Kidney (tissue), 14 donors: Measurements from ENCODE around the gene VPS26C. TPM values are rescaled to one million over a fixed set of nuclear protein-coding genes. Genes with fewer than 3 reads are reported as not detected.

Experiments used
- DNase-seq, 5 donors: peaks; one replicate each; pipeline ENCODE4 v3.0.0-alpha.2; 2013 to 2020
- FAIRE-seq: peaks from 2 replicates; lab custom pipeline; 2012; peaks lifted over from hg19 to GRCh38; lab: Jason Lieb, UNC
- H3K27ac ChIP-seq, 2 donors: one replicate each; pipeline ENCODE4 v1.7.0; 2013; ENCODE audit warnings: low read depth in 2 of 2, low read length in 2 of 2, inconsistent platforms in 1 of 2
- H3K27me3 ChIP-seq: one replicate; pipeline ENCODE4 v1.7.1; 2013; ENCODE audit warnings: low read length, inconsistent platforms; ENCODE audit not compliant: control insufficient read depth, insufficient read depth
- H3K36me3 ChIP-seq, 3 donors: one replicate each; pipeline versions ENCODE4 v1.7.0 to v1.7.1; 2013; ENCODE audit warnings: low read length in 3 of 3, control low read depth in 1 of 3, inconsistent platforms in 1 of 3; ENCODE audit not compliant: insufficient read depth in 3 of 3, control insufficient read depth in 2 of 3
- H3K4me1 ChIP-seq, 3 donors: one replicate each; pipeline versions ENCODE4 v1.7.0 to v1.7.1; 2013; ENCODE audit warnings: low read length in 3 of 3, inconsistent platforms in 1 of 3, low read depth in 1 of 3; ENCODE audit not compliant: control insufficient read depth in 2 of 3, insufficient read depth in 2 of 3
- H3K4me3 ChIP-seq, 3 donors: one replicate each; pipeline versions ENCODE4 v1.7.0 to v1.8.1; 2013; ENCODE audit warnings: low read length in 3 of 3, control low read depth in 1 of 3, inconsistent platforms in 1 of 3
- H3K9ac ChIP-seq, 3 donors: one replicate each; pipeline versions ENCODE4 v1.7.0 to v1.7.1; 2013; ENCODE audit warnings: low read length in 3 of 3, control low read depth in 1 of 3, inconsistent platforms in 1 of 3
- H3K9me3 ChIP-seq, 3 donors: one replicate each; pipeline versions ENCODE4 v1.7.0 to v1.7.1; 2013; ENCODE audit warnings: low read length in 3 of 3, control low read depth in 1 of 3, inconsistent platforms in 1 of 3; ENCODE audit not compliant: control insufficient read depth in 2 of 3, insufficient read depth in 1 of 3
- CTCF ChIP-seq: IDR thresholded peaks from 3 replicates; pipeline ENCODE4 v1.5.1; 2012; ENCODE audit warnings: mild to moderate bottlenecking, moderate library complexity, borderline replicate concordance; ENCODE audit not compliant: insufficient read depth; ENCODE audit errors: extremely low read depth
- intact Hi-C: fragments of 100-400 bp; cut with DNase I; formaldehyde crosslinking; loops from one replicate; pipeline ENCODE4 v1.11.1; 2022
- polyA plus RNA-seq: library from polyadenylated mRNA; stranded (reverse); fragments of 350-450 nt; fragmentation: Illumina TruSeq; extraction: RNeasy Lipid Tissue Mini Kit (QIAGEN cat#74804); gene quantifications from one replicate; pipeline ENCODE4 v1.2.3, GENCODE V29; 2014; ENCODE audit warnings: low read depth, low replicate concordance; ENCODE audit not compliant: insufficient read depth
- total RNA-seq: library from RNA; stranded (reverse); fragmentation: NEBNext Ultra II Directional; extraction: Animal tissue kit (Norgen Biotek cat#: 25700); gene quantifications from one replicate; pipeline ENCODE4 v1.2.1, GENCODE V29; 2021
- donor health status: control.
- donor health status: control.
- donor health status: control.
- donor health status: control.
- donor health status: control.
- donor health status: DM: yes; HTN: yes; CAD: no.
- donor health status: Normal renal cell carcinoma (clear cell type).

Gene VPS26C
- total and polyA plus RNA-seq, 2 donors from 2014 or later = 30.0 to 51.8 TPM

GRCh38 chr21:37207441-37208009, 59.6 kb downstream of the VPS26C start:
- Histone ChIP-seq H3K27me3 (no peaks in the 10 kb centered on the region), H3K4me1 (peaks cover 0 to 16% (median 0%) of the 10 kb centered on the region in 3 donors), H3K36me3 (peaks cover 3 to 5% (median 5%) of the 10 kb centered on the region in 3 donors), H3K9ac (no peak overlapping the region), H3K4me3 (no peak overlapping the region), H3K27ac (no peak overlapping the region), H3K9me3 (no peaks in the 10 kb centered on the region)
- intact Hi-C loops = no loop called here
- peak in 2 of 5 donors; percentile 24 to 75 for DNase-seq
- FAIRE-seq = no peak
- no peak for TF ChIP-seq CTCF

- H3K27ac ChIP-seq = no peak overlapping the region
- no peaks in the 10 kb centered on the region for H3K27me3 ChIP-seq
- peaks cover 0 to 16% (median 0%) of the 10 kb centered on the region in 3 donors for H3K4me1 ChIP-seq
- peaks cover 3 to 11% (median 11%) of the 10 kb centered on the region in 3 donors for H3K36me3 ChIP-seq
- H3K9ac ChIP-seq = no peak overlapping the region
- no peak overlapping the region for H3K4me3 ChIP-seq
- DNase-seq (no peak), FAIRE-seq (no peak)
- intact Hi-C loops = no loop called here
- TF ChIP-seq CTCF = no peak
- H3K9me3 ChIP-seq = no peaks in the 10 kb centered on the region
These were observed 60.6 kb downstream of the VPS26C start for GRCh38 chr21:37206496-37206895.

GRCh38 chr21:37204580-37204979, 62.6 kb downstream of the VPS26C start:
- no peak overlapping the region for H3K4me3 ChIP-seq
- DNase-seq (no peak), FAIRE-seq (no peak)
- no peak overlapping the region for H3K27ac ChIP-seq
- H3K27me3 ChIP-seq = no peaks in the 10 kb centered on the region
- no peaks in the 10 kb centered on the region for H3K9me3 ChIP-seq
- no peak for TF ChIP-seq CTCF
- intact Hi-C loops = no loop called here
- peaks cover 3 to 24% (median 23%) of the 10 kb centered on the region in 3 donors for H3K36me3 ChIP-seq
- H3K9ac ChIP-seq = no peak overlapping the region
- H3K4me1 ChIP-seq = peaks cover 0 to 11% (median 0%) of the 10 kb centered on the region in 3 donors
